Suprapubic skin (tissue), 4 donors: ENCODE data around the gene UGT1A10.

Experiments used
- POLR2A ChIP-seq, 2 donors: fragments of 450-650 bp; IDR thresholded peaks; one replicate each; pipeline ENCODE4 v1.6.1; 2017; ENCODE audit warnings: antibody characterized with exemption in 2 of 2, mild to moderate bottlenecking in 2 of 2, moderate library complexity in 2 of 2
- POLR2AphosphoS5 ChIP-seq, 3 donors: sonication (generic); formaldehyde crosslinking; IDR thresholded peaks; one replicate each; pipeline ENCODE4 v1.6.1; 2017; ENCODE audit warnings: antibody characterized with exemption in 3 of 3
- TF ChIP-seq, protein P1 (sequence below), 2 donors: fragments of 200-600 bp in 1 of 2; fragments of 450-650 bp in 1 of 2; sonication (generic) in 1 of 2; IDR thresholded peaks; one replicate each; pipeline ENCODE4 v1.5.1; 2016 to 2019; ENCODE audit warnings: antibody characterized with exemption in 2 of 2, mild to moderate bottlenecking in 1 of 2, moderate library complexity in 1 of 2

DNA sequence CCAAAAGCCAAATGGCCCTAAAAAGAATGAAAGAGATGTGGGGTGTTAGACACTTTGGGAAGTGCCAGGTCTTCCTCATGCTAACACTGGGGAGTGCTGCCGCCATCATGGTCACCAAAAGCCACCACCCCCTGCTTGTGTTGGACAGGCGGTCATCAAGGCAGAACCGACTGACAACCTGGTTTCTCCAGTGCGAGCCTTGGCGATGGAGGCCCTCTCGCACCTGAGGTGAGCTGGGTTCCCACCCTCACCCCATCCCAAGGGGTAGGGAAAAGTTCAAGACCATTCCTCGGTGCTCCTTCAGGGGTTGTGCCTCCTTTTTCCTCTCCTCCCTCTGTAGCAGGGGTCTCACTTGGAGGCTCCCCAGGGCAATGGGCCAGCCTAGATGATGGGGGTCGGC, 175.5 kb downstream of the UGT1A10 start:
- TF ChIP-seq, protein P1, sequence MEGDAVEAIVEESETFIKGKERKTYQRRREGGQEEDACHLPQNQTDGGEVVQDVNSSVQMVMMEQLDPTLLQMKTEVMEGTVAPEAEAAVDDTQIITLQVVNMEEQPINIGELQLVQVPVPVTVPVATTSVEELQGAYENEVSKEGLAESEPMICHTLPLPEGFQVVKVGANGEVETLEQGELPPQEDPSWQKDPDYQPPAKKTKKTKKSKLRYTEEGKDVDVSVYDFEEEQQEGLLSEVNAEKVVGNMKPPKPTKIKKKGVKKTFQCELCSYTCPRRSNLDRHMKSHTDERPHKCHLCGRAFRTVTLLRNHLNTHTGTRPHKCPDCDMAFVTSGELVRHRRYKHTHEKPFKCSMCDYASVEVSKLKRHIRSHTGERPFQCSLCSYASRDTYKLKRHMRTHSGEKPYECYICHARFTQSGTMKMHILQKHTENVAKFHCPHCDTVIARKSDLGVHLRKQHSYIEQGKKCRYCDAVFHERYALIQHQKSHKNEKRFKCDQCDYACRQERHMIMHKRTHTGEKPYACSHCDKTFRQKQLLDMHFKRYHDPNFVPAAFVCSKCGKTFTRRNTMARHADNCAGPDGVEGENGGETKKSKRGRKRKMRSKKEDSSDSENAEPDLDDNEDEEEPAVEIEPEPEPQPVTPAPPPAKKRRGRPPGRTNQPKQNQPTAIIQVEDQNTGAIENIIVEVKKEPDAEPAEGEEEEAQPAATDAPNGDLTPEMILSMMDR (IDR thresholded peaks at IDR 0.05): no peak
- TF ChIP-seq POLR2A (IDR thresholded peaks at IDR 0.05): no peak
- TF ChIP-seq POLR2AphosphoS5 (IDR thresholded peaks at IDR 0.05): no peak
